Mesenchymal stem cell (in vitro differentiated cells and primary cell): ENCODE measurements around the gene DNAH7.
A peak's percentile ranks its signal among the peaks of the same experiment; 100 is the strongest.

Experiments used
- DNase-seq: peaks from one replicate; pipeline ENCODE4 v3.0.0-alpha.2; 2013
- H2AFZ ChIP-seq: one replicate; pipeline ENCODE4 v1.6.1; 2013; ENCODE audit warnings: low read depth, mild to moderate bottlenecking, control low read depth, inconsistent platforms, low read length, moderate library complexity
- H2AK5ac ChIP-seq: 2 replicates; pipeline ENCODE4 v1.6.1; 2013; ENCODE audit warnings: low read length, moderate library complexity, mild to moderate bottlenecking, inconsistent platforms; ENCODE audit not compliant: severe bottlenecking
- H2BK120ac ChIP-seq: one replicate; pipeline ENCODE4 v1.6.1; 2013; ENCODE audit warnings: low read depth, mild to moderate bottlenecking, inconsistent platforms, low read length, moderate library complexity
- H2BK12ac ChIP-seq, 2 experiments: one replicate each; pipeline ENCODE4 v1.6.1; 2013; ENCODE audit warnings: inconsistent platforms in 2 of 2, low read length in 2 of 2, mild to moderate bottlenecking in 2 of 2, moderate library complexity in 2 of 2, control low read depth in 1 of 2
- H2BK15ac ChIP-seq: one replicate; pipeline ENCODE4 v1.6.1; 2013; ENCODE audit warnings: mild to moderate bottlenecking, low read depth, inconsistent platforms; ENCODE audit not compliant: poor library complexity, severe bottlenecking
- H2BK5ac ChIP-seq: 2 replicates; pipeline ENCODE4 v1.6.1; 2013; ENCODE audit warnings: low read depth, mild to moderate bottlenecking, low read length, control low read depth, inconsistent platforms; ENCODE audit not compliant: poor library complexity, severe bottlenecking
- H3K14ac ChIP-seq, 2 experiments: one replicate each; pipeline ENCODE4 v1.6.1; 2013; ENCODE audit warnings: inconsistent platforms in 2 of 2, low read length in 2 of 2, control low read depth in 1 of 2, mild to moderate bottlenecking in 1 of 2, moderate library complexity in 1 of 2
- H3K18ac ChIP-seq, 2 experiments: one replicate each; pipeline ENCODE4 v1.6.1; 2013; ENCODE audit warnings: inconsistent platforms in 2 of 2, low read length in 2 of 2, control low read depth in 1 of 2, low read depth in 1 of 2, mild to moderate bottlenecking in 1 of 2
- H3K23ac ChIP-seq, 2 experiments: one replicate each; pipeline ENCODE4 v1.6.1; 2013; ENCODE audit warnings: inconsistent platforms in 2 of 2, low read length in 2 of 2, mild to moderate bottlenecking in 2 of 2, moderate library complexity in 2 of 2, control low read depth in 1 of 2
- H3K27ac ChIP-seq: 2 replicates; pipeline ENCODE4 v1.5.1; 2013; ENCODE audit warnings: mild to moderate bottlenecking, moderate library complexity, low read length, control low read depth, inconsistent platforms; ENCODE audit not compliant: poor library complexity, severe bottlenecking
- H3K27me3 ChIP-seq, 2 experiments: 2 replicates each; pipeline versions ENCODE4 v1.6.1 to v1.7.0; 2013; ENCODE audit warnings: low read length in 2 of 2, mild to moderate bottlenecking in 2 of 2, moderate library complexity in 2 of 2, control low read depth in 1 of 2, inconsistent platforms in 1 of 2; ENCODE audit not compliant: control insufficient read depth in 1 of 2, insufficient read depth in 1 of 2
- H3K36me3 ChIP-seq, 2 experiments: 2 replicates each; pipeline versions ENCODE4 v1.6.1 to v1.7.0; 2013; ENCODE audit warnings: low read length in 2 of 2, control low read depth in 1 of 2, inconsistent platforms in 1 of 2, low read depth in 1 of 2, mild to moderate bottlenecking in 1 of 2; ENCODE audit not compliant: insufficient read depth in 2 of 2, control insufficient read depth in 1 of 2
- H3K4ac ChIP-seq, 2 experiments: one replicate each; pipeline ENCODE4 v1.6.1; 2013; ENCODE audit warnings: inconsistent platforms in 2 of 2, low read length in 2 of 2, mild to moderate bottlenecking in 2 of 2, moderate library complexity in 2 of 2, control low read depth in 1 of 2, low read depth in 1 of 2
- H3K4me1 ChIP-seq: 2 replicates; pipeline ENCODE4 v1.6.1; 2013; ENCODE audit warnings: low read depth, low read length, control low read depth; ENCODE audit not compliant: control insufficient read depth, insufficient read depth
- H3K4me2 ChIP-seq: 2 replicates; pipeline ENCODE4 v1.6.1; 2013; ENCODE audit warnings: low read length, mild to moderate bottlenecking, inconsistent platforms; ENCODE audit not compliant: poor library complexity, severe bottlenecking
- H3K4me3 ChIP-seq, 2 experiments: 2 replicates each; pipeline versions ENCODE4 v1.5.1 to v1.7.0; 2013; ENCODE audit warnings: low read length in 2 of 2, mild to moderate bottlenecking in 2 of 2, control low read depth in 1 of 2, low read depth in 1 of 2; ENCODE audit not compliant: insufficient read depth in 1 of 2
- H3K79me1 ChIP-seq: replicated peaks from 2 replicates; pipeline ENCODE4 v1.6.1; 2013; ENCODE audit warnings: mild to moderate bottlenecking, control low read depth, low read length, inconsistent platforms; ENCODE audit not compliant: poor library complexity, severe bottlenecking
- H3K9ac ChIP-seq: 2 replicates; pipeline ENCODE4 v1.7.0; 2013; ENCODE audit warnings: mild to moderate bottlenecking, low read length, moderate library complexity
- H3K9me3 ChIP-seq: 2 replicates; pipeline ENCODE4 v1.7.0; 2013; ENCODE audit warnings: mild to moderate bottlenecking, low read length; ENCODE audit not compliant: control insufficient read depth
- H4K8ac ChIP-seq: one replicate; pipeline ENCODE4 v1.6.1; 2013; ENCODE audit warnings: inconsistent platforms, mild to moderate bottlenecking, low read length, moderate library complexity
- H4K91ac ChIP-seq: one replicate; pipeline ENCODE4 v1.6.1; 2013; ENCODE audit warnings: mild to moderate bottlenecking, low read length, inconsistent platforms
- WGBS: methylation state at CpG from one replicate; pipeline ENCODE4 v1.1.7; 2013; ENCODE audit warnings: mixed read lengths; 5-methylcytosine and 5-hydroxymethylcytosine counted together

Gene DNAH7

DNA sequence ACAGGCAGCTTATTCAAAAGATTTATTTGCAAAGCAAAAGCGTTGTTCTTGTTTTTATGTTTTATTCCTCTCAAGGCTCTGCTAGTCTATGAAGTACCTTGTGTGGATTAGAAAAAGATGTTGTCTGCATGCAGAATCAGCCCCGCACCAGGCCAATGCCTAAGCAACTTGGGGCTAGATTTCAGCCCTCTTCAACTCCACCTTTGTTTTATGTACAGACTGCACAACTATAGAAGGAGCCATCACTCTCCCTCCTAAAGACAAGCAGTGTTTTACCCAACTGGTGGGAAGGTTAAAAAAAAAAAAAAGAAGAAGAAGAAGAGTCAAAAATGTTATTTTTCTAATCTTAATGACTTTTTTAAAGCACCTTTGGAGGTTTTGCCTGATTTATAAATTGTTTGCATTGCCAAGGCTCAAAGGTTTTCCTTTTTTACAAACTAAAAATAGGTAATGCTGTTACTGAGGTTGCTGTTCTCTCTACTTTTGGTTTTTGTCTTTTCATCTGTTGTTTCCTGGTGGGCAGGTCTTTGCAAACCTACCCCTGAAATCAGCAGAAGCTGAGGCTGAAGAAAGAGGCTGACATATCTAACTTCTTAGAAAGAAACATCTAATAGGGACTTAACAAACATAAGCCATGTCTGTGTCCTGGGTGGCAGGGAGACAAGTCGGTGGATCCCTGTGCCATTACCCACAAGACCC is 247.6 kb downstream of the DNAH7 start:
- no peaks in the 10 kb centered on the region for H3K36me3 ChIP-seq
- H2AFZ ChIP-seq, result no peak overlapping the region
- no peak overlapping the region for H3K9ac ChIP-seq
- peak overlapping the region in 1 of 2 experiments; percentile 58 for H3K18ac ChIP-seq
- H2BK120ac ChIP-seq, result no peak overlapping the region
- no peak overlapping the region for H4K91ac ChIP-seq
- no peak overlapping the region for H3K27ac ChIP-seq
- H4K8ac ChIP-seq, result no peak overlapping the region
- H2BK5ac ChIP-seq, result no peak overlapping the region
- H2BK12ac ChIP-seq, result no peak overlapping the region
- no peak overlapping the region for H3K4me3 ChIP-seq
- no peak overlapping the region for H2AK5ac ChIP-seq
- no peak for DNase-seq
- H2BK15ac ChIP-seq, result no peak overlapping the region
- WGBS, result 100% methylated on average over 2 of the region's 3 CpGs
- H3K27me3 ChIP-seq, result no peaks in the 10 kb centered on the region
- H3K23ac ChIP-seq, result no peak overlapping the region
- no peak overlapping the region for H3K4me2 ChIP-seq
- no peaks in the 10 kb centered on the region for H3K4me1 ChIP-seq
- no peak overlapping the region for H3K14ac ChIP-seq
- no peaks in the 10 kb centered on the region for H3K79me1 ChIP-seq
- H3K4ac ChIP-seq, result no peak overlapping the region
- H3K9me3 ChIP-seq, result no peaks in the 10 kb centered on the region

DNA sequence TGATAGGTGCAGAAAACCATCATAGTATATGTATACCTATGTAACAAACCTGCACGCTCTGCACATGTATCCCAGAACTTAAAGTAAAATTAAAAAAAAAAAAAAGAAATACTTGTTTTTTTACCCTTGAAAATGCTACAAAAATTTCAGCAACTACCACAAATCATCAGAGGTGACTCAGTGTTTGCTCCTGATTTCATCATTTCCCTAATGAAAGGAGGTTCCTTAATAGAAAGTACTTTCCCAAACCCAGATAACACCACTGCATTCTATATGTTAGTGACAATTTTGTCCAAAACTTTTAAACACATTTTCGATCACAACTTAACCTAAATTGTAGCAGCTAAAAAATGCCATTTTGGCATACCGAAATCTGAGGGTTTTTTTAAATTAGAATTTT is 248.3 kb downstream of the DNAH7 start:
- H2BK120ac ChIP-seq, result no peak overlapping the region
- H3K23ac ChIP-seq, result no peak overlapping the region
- WGBS, result 100% methylated on average over 2 of the region's 3 CpGs
- no peak overlapping the region for H3K18ac ChIP-seq
- no peaks in the 10 kb centered on the region for H3K27me3 ChIP-seq
- no peak overlapping the region for H4K8ac ChIP-seq
- no peak overlapping the region for H3K27ac ChIP-seq
- H3K4me1 ChIP-seq, result no peaks in the 10 kb centered on the region
- H3K79me1 ChIP-seq, result no peaks in the 10 kb centered on the region
- no peak overlapping the region for H3K9ac ChIP-seq
- no peak overlapping the region for H2BK5ac ChIP-seq
- no peak overlapping the region for H3K4me3 ChIP-seq
- no peak overlapping the region for H2AK5ac ChIP-seq
- no peak overlapping the region for H3K14ac ChIP-seq
- H3K4me2 ChIP-seq, result no peak overlapping the region
- no peak overlapping the region for H3K4ac ChIP-seq
- DNase-seq, result peak; percentile 55
- H2BK15ac ChIP-seq, result no peak overlapping the region
- no peak overlapping the region for H4K91ac ChIP-seq
- no peaks in the 10 kb centered on the region for H3K9me3 ChIP-seq
- no peaks in the 10 kb centered on the region for H3K36me3 ChIP-seq
- H2AFZ ChIP-seq, result no peak overlapping the region
- no peak overlapping the region for H2BK12ac ChIP-seq

DNA sequence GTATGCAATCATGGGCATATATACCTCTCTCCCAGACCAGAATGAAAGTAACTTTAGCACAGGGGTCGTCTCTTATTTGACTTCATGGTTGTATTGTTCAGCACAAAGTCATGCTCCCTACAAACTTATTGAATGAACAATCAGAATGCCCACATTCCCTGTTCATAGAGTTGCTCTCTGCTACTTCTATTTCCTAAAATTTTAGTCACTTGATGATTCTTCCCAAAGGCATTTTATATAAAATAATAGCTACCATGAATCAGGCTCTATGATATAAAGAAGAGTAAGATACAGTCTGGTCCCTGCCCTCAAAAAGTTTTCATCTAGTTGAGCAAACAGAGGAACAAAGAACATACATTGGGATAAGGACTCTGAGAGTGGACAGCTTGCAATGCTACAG is 249.4 kb downstream of the DNAH7 start:
- Histone ChIP-seq H3K4ac (no peak overlapping the region), H2AK5ac (no peak overlapping the region), H3K27me3 (no peaks in the 10 kb centered on the region), H3K4me3 (no peak overlapping the region), H3K36me3 (no peaks in the 10 kb centered on the region), H3K27ac (no peak overlapping the region), H2BK5ac (no peak overlapping the region), H4K8ac (no peak overlapping the region), H2BK15ac (no peak overlapping the region), H3K23ac (no peak overlapping the region), H3K4me2 (no peak overlapping the region), H2BK120ac (no peak overlapping the region), H3K18ac (no peak overlapping the region), H3K14ac (no peak overlapping the region), H3K4me1 (no peaks in the 10 kb centered on the region), H2BK12ac (no peak overlapping the region), H4K91ac (no peak overlapping the region), H2AFZ (no peak overlapping the region), H3K79me1 (no peaks in the 10 kb centered on the region), H3K9ac (no peak overlapping the region), H3K9me3 (no peaks in the 10 kb centered on the region)
- 90% methylated on average over 1 of the region's 1 CpG for WGBS
- no peak for DNase-seq

DNA sequence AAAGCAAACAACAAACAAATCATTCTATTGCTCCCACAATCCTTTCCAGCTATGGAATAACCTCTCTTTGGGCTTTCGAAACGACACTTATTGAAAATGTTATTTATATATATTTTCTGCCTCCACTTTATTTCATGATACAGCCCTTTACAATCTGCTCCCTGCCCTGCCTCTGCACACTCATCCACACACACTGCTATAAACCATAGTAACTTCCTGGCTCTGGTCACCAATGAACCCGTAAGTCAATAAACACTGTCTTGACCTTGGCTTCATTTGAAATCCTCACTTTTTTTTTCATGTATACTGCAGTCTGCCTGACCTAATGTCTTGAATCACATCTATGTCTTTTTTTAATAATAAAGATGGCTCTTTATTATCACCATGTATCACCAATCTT is 250.1 kb downstream of the DNAH7 start:
- DNase-seq, result peak; percentile 48
- H3K4ac ChIP-seq, result no peak overlapping the region
- no peaks in the 10 kb centered on the region for H3K27me3 ChIP-seq
- H2AK5ac ChIP-seq, result no peak overlapping the region
- no peak overlapping the region for H2BK5ac ChIP-seq
- H2BK12ac ChIP-seq, result no peak overlapping the region
- H3K9me3 ChIP-seq, result no peaks in the 10 kb centered on the region
- H3K79me1 ChIP-seq, result no peaks in the 10 kb centered on the region
- H3K9ac ChIP-seq, result no peak overlapping the region
- no peak overlapping the region for H4K8ac ChIP-seq
- H2BK15ac ChIP-seq, result no peak overlapping the region
- H3K27ac ChIP-seq, result no peak overlapping the region
- no peak overlapping the region for H4K91ac ChIP-seq
- H3K36me3 ChIP-seq, result no peaks in the 10 kb centered on the region
- H3K18ac ChIP-seq, result no peak overlapping the region
- 47% methylated on average over 3 of the region's 3 CpGs for WGBS
- no peak overlapping the region for H3K14ac ChIP-seq
- H2BK120ac ChIP-seq, result no peak overlapping the region
- H2AFZ ChIP-seq, result no peak overlapping the region
- no peak overlapping the region for H3K4me2 ChIP-seq
- no peaks in the 10 kb centered on the region for H3K4me1 ChIP-seq
- H3K23ac ChIP-seq, result no peak overlapping the region
- no peak overlapping the region for H3K4me3 ChIP-seq
